T47D (cell line): ENCODE data around the gene ZNF710.

Source experiments
- DNase-seq, 2 experiments: peaks; one replicate each; pipeline versions ENCODE4 v3.0.0 to v3.0.0-alpha.2; 2011 to 2012; ENCODE audit warnings: low read depth in 1 of 2, low spot score in 1 of 2
- JUND ChIP-seq: IDR thresholded peaks from 2 replicates; pipeline ENCODE4 v1.6.1; 2012; ENCODE audit warnings: low read depth
- in situ Hi-C: cut with HindIII; loops from 2 replicates; pipeline ENCODE4 v1.10.0; 2016; ENCODE audit warnings: low sequenced_read_pairs, low pct_unique_long_range_greater_than_20kb

The ZNF710 gene

DNA sequence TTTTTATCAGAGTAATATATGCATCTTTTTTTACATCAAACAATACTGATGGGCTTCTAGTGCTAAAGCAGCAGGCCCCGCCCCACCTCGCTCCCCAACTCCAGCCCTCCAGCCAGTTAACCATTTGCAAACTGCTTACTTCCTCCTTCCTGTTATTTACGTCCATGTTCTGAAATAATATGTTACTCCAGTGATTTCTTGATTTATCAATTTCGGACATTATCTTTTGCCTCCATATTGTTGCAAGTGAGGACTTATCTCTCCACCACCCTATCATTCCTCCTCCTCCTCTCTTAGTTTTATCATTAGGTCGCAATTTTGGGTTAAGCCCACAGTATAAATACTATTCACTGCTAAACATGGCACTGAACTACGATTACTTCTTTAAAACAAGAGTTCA is 39.5 kb downstream of the ZNF710 start:
- in situ Hi-C loops = no loop called here
- no peak for TF ChIP-seq JUND
- DNase-seq = no peak

GRCh38 chr15:90042356-90042755 is 41.2 kb downstream of the ZNF710 start:
- no peak for DNase-seq
- in situ Hi-C loops = no loop called here

DNA sequence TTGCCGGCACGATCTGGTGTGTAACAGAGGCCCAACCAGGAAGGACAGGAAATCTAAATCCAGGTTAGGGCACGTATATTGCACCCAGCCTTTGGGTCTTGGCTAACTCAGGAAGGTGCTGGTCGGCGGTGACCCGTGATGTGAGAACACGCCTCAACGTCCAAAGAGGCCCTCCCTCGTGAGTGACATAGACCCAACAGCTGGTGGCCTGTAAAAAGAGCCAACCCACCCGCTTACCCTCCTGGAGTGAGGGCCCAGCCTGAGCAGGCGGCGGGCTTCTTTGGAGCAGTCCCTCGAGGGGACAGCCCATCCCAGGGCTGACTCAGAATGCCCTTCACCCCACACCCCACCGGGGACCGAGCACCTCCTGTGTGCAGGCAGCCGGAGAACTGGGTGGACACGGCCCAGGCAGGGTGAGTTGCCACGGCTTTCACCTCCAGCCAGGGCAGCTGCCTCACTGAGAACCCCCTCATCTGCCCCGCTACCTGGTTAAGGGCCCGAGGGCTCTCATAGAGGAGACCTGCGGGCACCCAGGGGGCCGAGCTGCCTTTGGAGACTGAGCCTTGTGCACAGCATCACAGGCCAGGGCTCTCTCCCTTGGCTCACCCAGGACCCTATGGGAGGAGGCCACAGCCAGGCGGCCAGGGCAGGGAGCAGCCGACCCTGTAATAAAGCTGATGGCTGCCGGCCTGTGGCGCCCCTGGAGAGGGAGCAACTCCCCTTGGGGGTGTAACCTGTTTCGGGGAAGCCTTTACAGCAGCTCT is 41.8 kb downstream of the ZNF710 start:
- in situ Hi-C loops = no loop called here

More at GRCh38 chr15:90042356-90042755, 41.2 kb downstream of the ZNF710 start:
- TF ChIP-seq JUND = no peak

GRCh38 chr15:90043530-90044010 is 42.4 kb downstream of the ZNF710 start:
- in situ Hi-C loops = no loop called here
- DNase-seq = no peak
- TF ChIP-seq JUND = no peak

More for the DNA sequence above, 41.8 kb downstream of the ZNF710 start:
- no peak for DNase-seq
- TF ChIP-seq JUND = no peak

DNA sequence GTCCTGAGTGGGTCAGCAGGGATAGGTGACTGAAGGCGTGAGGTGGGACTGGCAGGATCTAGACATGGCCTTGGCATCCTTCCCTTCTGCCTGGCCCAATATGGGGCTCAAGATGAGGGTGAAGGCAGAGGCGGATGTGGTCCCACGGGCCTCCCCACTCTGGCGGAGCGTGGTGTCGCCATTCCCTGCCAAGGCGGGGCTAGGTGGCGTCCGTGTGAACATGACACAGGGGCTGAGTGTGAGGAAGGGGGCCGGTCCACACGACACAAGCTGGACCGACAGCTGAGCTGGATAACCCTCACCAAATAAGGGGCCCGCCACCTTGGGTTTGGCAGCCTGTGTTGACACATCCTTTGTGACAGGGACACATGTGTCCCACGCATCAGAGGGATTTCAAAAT is 43.1 kb downstream of the ZNF710 start:
- in situ Hi-C loops = no loop called here
- TF ChIP-seq JUND = no peak
- no peak for DNase-seq

DNA sequence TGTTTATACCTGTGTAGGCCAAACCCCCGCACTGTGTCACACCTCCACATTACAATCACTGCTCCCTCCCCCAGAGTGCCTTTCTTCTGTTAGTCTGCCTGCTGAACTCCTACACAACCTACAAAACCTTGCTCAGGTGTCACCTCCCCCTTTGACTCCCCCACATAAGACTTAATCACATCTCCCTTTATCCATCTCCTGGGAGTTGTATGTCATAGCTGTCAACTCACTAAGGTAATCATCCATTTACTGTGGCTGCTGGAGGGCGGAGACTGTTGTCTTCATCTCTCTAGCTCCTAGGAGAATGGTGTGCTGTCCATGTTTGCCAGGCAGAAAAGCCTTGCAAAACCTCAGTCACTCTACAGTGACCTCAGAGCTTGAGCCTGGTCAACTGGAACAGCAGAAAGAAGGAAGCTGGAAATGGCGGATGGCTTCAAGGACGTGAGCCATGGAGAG is 43.8 kb downstream of the ZNF710 start:
- in situ Hi-C loops = no loop called here
- DNase-seq = no peak
- no peak for TF ChIP-seq JUND

- in situ Hi-C loops = no loop called here
- no peak for DNase-seq
- TF ChIP-seq JUND = no peak
These were observed 45.2 kb downstream of the ZNF710 start for GRCh38 chr15:90046289-90046688.

GRCh38 chr15:90046911-90047392 is 45.8 kb downstream of the ZNF710 start:
- TF ChIP-seq JUND = no peak
- in situ Hi-C loops = no loop called here
- DNase-seq = peak; percentile 77 to 93

- DNase-seq = no peak
- in situ Hi-C loops = no loop called here
- TF ChIP-seq JUND = no peak
These were observed 46.9 kb downstream of the ZNF710 start for GRCh38 chr15:90047956-90048575.

GRCh38 chr15:90049030-90049429 is 47.9 kb downstream of the ZNF710 start:
- no peak for TF ChIP-seq JUND
- in situ Hi-C loops = no loop called here
- DNase-seq = no peak

DNA sequence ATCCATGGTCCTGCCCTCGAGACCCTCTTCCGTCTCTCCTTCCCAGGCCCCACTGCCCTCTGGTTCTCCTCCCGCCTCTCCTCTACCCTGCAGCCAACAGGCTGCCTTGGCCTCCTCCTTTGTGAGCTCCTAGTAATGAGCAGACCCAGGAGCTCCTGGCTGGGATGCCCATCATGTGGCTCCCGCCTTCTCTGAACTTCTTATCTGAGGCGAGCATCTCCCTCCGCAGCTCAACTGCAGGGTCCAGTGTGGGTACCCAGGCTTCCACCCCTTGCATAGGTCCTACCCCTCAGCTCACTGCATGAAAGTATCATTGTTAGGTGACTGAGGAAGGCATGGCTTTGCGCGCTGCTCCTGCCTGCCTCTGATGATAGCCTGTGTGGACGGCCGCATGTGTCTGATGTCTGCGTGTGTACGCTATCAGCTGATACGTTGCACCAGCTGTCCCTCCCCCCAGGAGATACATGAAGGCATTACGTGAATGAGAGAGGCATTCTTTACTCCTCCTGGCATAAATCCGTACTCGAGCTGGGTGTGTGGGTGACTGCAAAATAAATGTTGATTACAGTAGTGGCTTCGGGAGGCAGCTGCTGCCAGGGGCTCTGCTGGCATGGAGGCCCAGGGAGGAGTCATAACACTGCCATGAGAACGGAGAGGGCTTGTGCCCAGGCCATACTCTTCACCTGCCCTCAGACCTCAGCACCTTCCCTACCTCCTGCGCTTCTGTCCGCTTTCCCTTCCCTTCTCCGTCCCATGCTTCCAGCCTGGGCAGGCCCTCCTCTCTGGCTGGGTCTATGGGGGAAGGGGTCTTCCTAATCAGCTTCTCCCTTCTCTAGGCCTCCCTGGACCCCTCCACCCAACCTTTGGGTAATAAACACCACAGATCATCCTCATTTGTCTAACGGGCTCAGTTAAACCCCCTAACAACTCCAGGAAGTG is 48.8 kb downstream of the ZNF710 start:
- no peak for DNase-seq
- TF ChIP-seq JUND = no peak

DNA sequence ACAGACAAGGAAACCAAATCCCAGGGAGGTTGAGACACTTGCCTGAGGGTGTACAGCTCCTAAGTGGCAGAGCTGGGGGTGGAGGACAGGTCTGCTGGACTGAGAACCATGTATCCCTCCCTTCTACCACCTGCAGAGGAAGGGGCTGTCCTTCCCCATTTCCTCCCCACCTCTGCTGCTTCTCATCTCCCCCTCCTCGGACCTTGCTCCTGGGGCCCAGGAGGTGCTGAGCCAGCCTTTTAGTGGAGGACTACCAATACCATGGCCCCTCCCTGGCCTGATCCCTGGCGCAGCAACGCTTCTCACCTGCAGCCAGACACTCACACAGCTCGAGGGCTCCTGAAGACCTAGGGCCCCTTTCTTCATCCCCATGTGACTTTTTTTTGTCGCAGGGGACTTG is 50.8 kb downstream of the ZNF710 start:
- in situ Hi-C loops = no loop called here
- TF ChIP-seq JUND = no peak
- DNase-seq = no peak

More for the DNA sequence above, 48.8 kb downstream of the ZNF710 start:
- in situ Hi-C loops = no loop called here
